D721Med (cell line): ENCODE results near the gene CD22.

ENCODE experiments used
- DNase-seq: peaks from one replicate; pipeline ENCODE4 v3.0.0; 2011; ENCODE audit warnings: low spot score; ENCODE audit not compliant: insufficient read length
- FAIRE-seq: peaks from 2 replicates; lab custom pipeline; 2011; peaks lifted over from hg19 to GRCh38; lab: Jason Lieb, UNC
- TF ChIP-seq, protein P1 (sequence below): IDR thresholded peaks from 2 replicates; pipeline ENCODE4 v1.5.1; 2012; ENCODE audit warnings: mild to moderate bottlenecking, control low read depth; ENCODE audit not compliant: insufficient read depth; ENCODE audit errors: missing control alignments

The CD22 gene

DNA sequence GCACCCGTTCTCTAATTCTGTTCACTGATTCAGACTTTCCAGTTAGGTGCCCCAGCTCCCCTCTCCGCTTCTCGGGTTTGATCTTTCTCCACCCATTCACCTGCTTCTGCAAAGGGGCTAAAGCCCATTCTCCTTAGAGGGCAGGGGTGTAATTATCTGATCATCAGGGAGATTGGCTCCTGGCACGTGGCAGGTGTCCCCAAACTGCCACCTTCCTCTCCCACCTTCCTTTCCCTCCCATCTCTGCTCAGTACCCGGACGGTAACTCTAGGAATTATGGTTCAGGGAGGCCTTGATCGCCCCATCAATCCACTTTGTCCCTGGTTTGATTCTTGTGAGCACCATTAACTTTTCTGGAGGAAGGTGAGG is 18.9 kb downstream of the CD22 start:
- FAIRE-seq (no peak), DNase-seq (no peak)
- TF ChIP-seq, protein P1, sequence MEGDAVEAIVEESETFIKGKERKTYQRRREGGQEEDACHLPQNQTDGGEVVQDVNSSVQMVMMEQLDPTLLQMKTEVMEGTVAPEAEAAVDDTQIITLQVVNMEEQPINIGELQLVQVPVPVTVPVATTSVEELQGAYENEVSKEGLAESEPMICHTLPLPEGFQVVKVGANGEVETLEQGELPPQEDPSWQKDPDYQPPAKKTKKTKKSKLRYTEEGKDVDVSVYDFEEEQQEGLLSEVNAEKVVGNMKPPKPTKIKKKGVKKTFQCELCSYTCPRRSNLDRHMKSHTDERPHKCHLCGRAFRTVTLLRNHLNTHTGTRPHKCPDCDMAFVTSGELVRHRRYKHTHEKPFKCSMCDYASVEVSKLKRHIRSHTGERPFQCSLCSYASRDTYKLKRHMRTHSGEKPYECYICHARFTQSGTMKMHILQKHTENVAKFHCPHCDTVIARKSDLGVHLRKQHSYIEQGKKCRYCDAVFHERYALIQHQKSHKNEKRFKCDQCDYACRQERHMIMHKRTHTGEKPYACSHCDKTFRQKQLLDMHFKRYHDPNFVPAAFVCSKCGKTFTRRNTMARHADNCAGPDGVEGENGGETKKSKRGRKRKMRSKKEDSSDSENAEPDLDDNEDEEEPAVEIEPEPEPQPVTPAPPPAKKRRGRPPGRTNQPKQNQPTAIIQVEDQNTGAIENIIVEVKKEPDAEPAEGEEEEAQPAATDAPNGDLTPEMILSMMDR, result no peak

DNA sequence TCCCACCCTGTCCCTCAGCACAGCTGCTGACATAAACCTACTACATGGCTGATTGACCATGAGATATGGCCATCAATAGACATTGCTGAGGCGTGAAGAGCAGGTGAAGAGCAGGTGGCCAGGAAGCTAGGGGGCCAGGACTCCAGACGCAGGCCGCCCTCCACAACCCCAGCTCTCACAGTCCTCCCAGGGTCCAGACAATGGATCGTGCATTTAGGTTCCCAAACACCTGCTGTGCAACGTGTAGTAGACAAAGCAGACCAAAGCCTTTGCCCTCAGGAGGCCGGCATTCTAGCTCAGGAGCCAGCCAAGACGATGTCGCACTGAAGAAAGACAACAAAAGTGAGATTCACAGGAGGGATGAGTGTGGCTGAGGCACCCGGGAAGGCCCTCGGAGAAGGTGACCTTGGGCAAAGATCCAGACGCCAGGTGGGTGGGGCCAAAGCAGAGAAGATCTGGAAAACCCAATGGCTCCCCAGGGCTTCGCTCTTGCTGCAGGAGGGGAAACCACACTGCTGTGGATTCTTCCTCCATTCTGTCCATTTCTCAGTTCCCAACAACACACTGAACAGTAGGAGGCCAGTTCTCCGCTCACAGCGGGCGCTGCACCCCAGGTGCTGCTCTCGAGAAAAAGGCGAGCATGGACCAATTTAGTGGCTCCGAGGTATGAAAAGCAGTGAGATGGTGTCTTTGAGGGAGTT is 20.1 kb downstream of the CD22 start:
- DNase-seq (no peak), FAIRE-seq (no peak)
- TF ChIP-seq, protein P1, result no peak

DNA sequence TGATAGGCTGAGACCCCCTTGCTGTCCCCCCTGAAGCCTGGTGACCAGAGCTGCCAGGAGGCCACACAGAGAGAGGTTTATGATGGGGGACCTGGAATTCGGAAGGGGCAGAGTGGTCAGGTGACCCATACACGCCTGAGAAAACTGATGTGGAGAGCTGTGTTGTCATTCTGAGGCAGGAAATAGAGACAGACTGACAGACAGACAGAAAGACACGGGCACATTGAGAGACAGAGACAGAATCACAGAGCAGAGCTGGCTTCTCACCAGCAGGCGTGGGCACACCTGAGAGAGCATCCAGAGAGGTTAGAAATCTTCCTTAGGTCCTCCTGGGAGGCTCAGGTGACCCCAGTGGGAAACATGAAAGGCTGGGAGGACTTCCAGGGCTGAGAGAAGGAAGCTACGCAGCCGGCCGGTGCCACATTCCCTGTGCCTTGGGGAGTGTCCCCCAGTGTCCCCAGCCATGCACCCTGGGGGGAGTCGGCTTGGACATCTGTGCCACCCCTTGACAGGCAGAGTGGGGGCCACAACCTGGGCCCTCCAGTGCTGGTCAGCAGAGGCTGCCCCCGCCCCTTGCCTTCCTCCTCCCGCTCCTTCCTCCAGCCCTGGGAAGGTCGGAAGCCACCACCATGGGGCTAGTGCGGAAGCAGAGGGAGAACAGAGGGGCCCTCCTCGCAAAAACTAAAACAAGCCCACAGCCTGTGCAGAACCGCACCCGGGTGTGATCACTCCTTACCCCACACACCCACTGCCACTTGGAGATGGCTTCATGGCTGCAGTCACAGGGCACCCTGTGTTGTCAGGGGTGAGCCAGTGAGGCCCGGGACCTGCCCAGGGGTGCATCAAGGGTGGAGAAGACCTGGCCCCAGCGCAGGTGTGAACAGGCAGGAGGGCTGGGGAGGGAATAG is 20.9 kb downstream of the CD22 start:
- FAIRE-seq (no peak), DNase-seq (no peak)
- TF ChIP-seq, protein P1, result no peak

DNA sequence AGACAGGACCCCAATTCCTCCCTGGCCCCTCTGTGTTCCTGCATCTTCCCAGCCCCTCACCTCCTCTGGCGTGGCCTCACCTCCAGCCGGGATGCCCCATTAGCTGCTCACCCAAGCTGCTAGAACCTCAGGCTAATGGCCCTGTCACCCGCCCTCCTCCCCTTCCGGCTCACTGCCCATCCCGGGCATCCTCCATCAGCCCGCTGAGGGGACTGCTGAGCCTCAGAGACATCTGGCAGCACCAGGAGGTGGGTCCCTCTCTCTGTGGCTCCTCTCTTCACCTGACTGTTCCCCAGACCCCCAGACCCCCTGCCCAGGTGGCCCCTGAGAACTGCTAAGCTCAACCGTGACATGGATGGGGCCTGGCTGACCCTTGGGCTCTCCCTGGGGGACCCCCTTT is 21.6 kb downstream of the CD22 start:
- DNase-seq, result no peak

DNA sequence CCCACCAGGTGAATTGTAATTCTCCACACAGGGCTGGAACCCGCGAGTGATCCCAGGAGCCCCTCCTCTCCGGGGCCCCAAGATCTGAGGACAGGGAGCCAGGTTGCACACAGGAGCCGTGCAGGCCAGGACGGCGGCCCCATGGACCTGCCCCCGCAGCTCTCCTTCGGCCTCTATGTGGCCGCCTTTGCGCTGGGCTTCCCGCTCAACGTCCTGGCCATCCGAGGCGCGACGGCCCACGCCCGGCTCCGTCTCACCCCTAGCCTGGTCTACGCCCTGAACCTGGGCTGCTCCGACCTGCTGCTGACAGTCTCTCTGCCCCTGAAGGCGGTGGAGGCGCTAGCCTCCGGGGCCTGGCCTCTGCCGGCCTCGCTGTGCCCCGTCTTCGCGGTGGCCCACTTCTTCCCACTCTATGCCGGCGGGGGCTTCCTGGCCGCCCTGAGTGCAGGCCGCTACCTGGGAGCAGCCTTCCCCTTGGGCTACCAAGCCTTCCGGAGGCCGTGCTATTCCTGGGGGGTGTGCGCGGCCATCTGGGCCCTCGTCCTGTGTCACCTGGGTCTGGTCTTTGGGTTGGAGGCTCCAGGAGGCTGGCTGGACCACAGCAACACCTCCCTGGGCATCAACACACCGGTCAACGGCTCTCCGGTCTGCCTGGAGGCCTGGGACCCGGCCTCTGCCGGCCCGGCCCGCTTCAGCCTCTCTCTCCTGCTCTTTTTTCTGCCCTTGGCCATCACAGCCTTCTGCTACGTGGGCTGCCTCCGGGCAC is 22.6 kb downstream of the CD22 start:
- no peak for DNase-seq
- FAIRE-seq, result no peak
- TF ChIP-seq, protein P1, result no peak

More for the DNA sequence above, 21.6 kb downstream of the CD22 start:
- no peak for FAIRE-seq
- TF ChIP-seq, protein P1, result no peak

DNA sequence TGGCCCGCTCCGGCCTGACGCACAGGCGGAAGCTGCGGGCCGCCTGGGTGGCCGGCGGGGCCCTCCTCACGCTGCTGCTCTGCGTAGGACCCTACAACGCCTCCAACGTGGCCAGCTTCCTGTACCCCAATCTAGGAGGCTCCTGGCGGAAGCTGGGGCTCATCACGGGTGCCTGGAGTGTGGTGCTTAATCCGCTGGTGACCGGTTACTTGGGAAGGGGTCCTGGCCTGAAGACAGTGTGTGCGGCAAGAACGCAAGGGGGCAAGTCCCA is 23.1 kb downstream of the CD22 start:
- no peak for FAIRE-seq
- TF ChIP-seq, protein P1, result no peak
- DNase-seq, result no peak
